Erythroblast (primary cell): Measurements from ENCODE around the gene DDX31.

Experiments
- GATA1 ChIP-seq: IDR thresholded peaks from 2 replicates; pipeline ENCODE4 v1.6.1; 2011; ENCODE audit warnings: low read depth, mild to moderate bottlenecking, control low read depth, low read length, moderate library complexity
- POLR2A ChIP-seq: IDR thresholded peaks from 2 replicates; pipeline ENCODE4 v1.6.1; 2011; ENCODE audit warnings: mild to moderate bottlenecking, low read length

GRCh38 chr9:132609829-132610228 lies 60.0 kb downstream of the DDX31 start:
- TF ChIP-seq POLR2A (no peak), GATA1 (no peak)
